ENCODE results near the gene PCDH10. TPM values are rescaled to one million over a fixed set of nuclear protein-coding genes. Genes with fewer than 3 reads are reported as not detected.

The PCDH10 gene
- total and polyA plus RNA-seq, 2 of the 4 experiments (the other 2 are of a cell fraction), result 0.90 to 2.0 TPM

- no peak overlapping the region for H3K4ac ChIP-seq (ENCODE audit: low read depth, low read length)
- intact Hi-C loops (cut with micrococcal nuclease), result loop anchor here (2.0 to 10.0 kb wide), 3 partner anchors 337 to 1757 kb away; no protein-coding TSS in a partner anchor
Measured at GRCh38 chr4:133147921-133148689, 989 bp upstream of the PCDH10 start.

More at GRCh38 chr4:133147921-133148689, 989 bp upstream of the PCDH10 start:
- Histone ChIP-seq H2AK9ac (replicated peaks; ENCODE audit: low read depth, low read length, poor library complexity) (no peak overlapping the region), H3K23ac (ENCODE audit: low read depth, low read length) (0 out of 2 replicates have a peak overlapping the region, but pooled peaks have one; percentile 41), H2BK5ac (ENCODE audit: low read depth, low read length, poor library complexity, severe bottlenecking) (no peak overlapping the region), H3K14ac (replicated peaks; ENCODE audit: low read depth, low read length) (no peak overlapping the region), H2AK5ac (ENCODE audit: low read depth, low read length) (no peak overlapping the region), H2BK15ac (ENCODE audit: low read depth, low read length) (no peak overlapping the region), H3K4me3 (ENCODE audit: insufficient read depth, low read depth, low read length) (peak overlapping the region; percentile 50), H3K27ac (ENCODE audit: insufficient read depth, low read length) (no peak overlapping the region), H4K91ac (ENCODE audit: insufficient read depth, low read depth, low read length) (no peak overlapping the region), H3K79me1 (ENCODE audit: low read depth in 1 of 2, low read length in 2 of 2) (no peaks in the 10 kb centered on the region), H3K9ac (ENCODE audit: low read depth, low read length) (no peak overlapping the region), H4K20me1 (ENCODE audit: insufficient read depth, low read length) (no peaks in the 10 kb centered on the region), H3K56ac (ENCODE audit: extremely low read depth, insufficient read depth, low read length) (no peak overlapping the region), H3K9me3 (ENCODE audit: control insufficient read depth, insufficient read depth, low read length) (no peaks in the 10 kb centered on the region), H3K18ac (ENCODE audit: low read depth, low read length) (no peak overlapping the region), H3K9me1 (ENCODE audit: insufficient read depth, low read length) (no peaks in the 10 kb centered on the region), H3K36me3 (ENCODE audit: control insufficient read depth, insufficient read depth, low read length) (no peaks in the 10 kb centered on the region), H2AFZ (replicated peaks; ENCODE audit: low read length, poor library complexity) (peak overlapping the region; percentile 78), H3K4me1 (ENCODE audit: control insufficient read depth, insufficient read depth, low read length) (peaks cover 2% of the 10 kb centered on the region; the same call in 1 of the 2 replicates), H3K4me2 (ENCODE audit: low read depth, low read length) (peak overlapping the region; percentile 94), H4K8ac (ENCODE audit: low read depth in 2 of 2, low read length in 2 of 2) (no peak overlapping the region), H2BK20ac (ENCODE audit: low read depth, low read length) (no peak overlapping the region), H2BK120ac (ENCODE audit: low read depth, low read length) (no peak overlapping the region), H4K5ac (ENCODE audit: low read depth, low read length) (no peak overlapping the region), H3K27me3 (ENCODE audit: control insufficient read depth, insufficient read depth, low read length) (peaks cover 44% of the 10 kb centered on the region)
- ATAC-seq (ENCODE audit: low read depth) (no peak), DNase-seq (peak; percentile 21)
- in situ Hi-C loops (cut with MboI; ENCODE audit: low sequenced_read_pairs) (no loop called here), dilution Hi-C loops (cut with HindIII; ENCODE audit: low sequenced_read_pairs, unreplicated experiment) (no loop called here)
- TF ChIP-seq NFE2L2 (IDR thresholded peaks at IDR 0.05; ENCODE audit: low read depth, low read length) (no peak), RFX5 (IDR thresholded peaks at IDR 0.05; ENCODE audit: low read depth, low read length) (no peak), MXI1 (IDR thresholded peaks at IDR 0.05; ENCODE audit: borderline replicate concordance, low read depth, low read length) (no peak), CTCF (conservative IDR thresholded peaks at IDR 0.05; ENCODE audit: low read depth, low read length) (no peak), RCOR1 (IDR thresholded peaks at IDR 0.05; ENCODE audit: insufficient replicate concordance, low read length) (no peak), USF2 (IDR thresholded peaks at IDR 0.05; ENCODE audit: low read depth, low read length) (no peak), FOS (IDR thresholded peaks at IDR 0.05; ENCODE audit: low read depth, low read length) (no peak), ELK1 (IDR thresholded peaks at IDR 0.05; ENCODE audit: borderline replicate concordance, low read depth, low read length) (no peak), RAD21 (IDR thresholded peaks at IDR 0.05; ENCODE audit: low read length) (no peak), BHLHE40 (IDR thresholded peaks at IDR 0.05; ENCODE audit: low read depth, low read length) (no peak), CHD1 (IDR thresholded peaks at IDR 0.05; ENCODE audit: low read depth, low read length) (no peak), SMC3 (IDR thresholded peaks at IDR 0.05; ENCODE audit: low read depth, low read length) (no peak)
- no TSS peak for BruUV-seq (replicated peaks)
- CTCF ChIA-PET, result interaction anchor here (0.6 kb wide), 1 partner anchor 1138 kb away, joined by 5 read pairs; no protein-coding TSS in a partner anchor
- 1% methylated on average over 24 of the region's 54 CpGs; no CpG with 5 or more reads in 1 of the 2 experiments for WGBS, 2 experiments (ENCODE audit: extremely low coverage in 2 of 2, insufficient read length in 1 of 2)
- POLR2A ChIA-PET (ENCODE audit: unreplicated experiment), result no interaction called here
